HG02763 (cell line): ENCODE data around the gene OR52K1.

ENCODE experiments used
- ATAC-seq: cut with Tn5 transposase; IDR thresholded peaks from one replicate; pipeline ENCODE4 v1.9.1; 2021; ENCODE audit warnings: mild to moderate bottlenecking, moderate library complexity; ENCODE audit not compliant: unreplicated experiment

Gene OR52K1

GRCh38 chr11:4482445-4482844 lies at the start of gene OR52K1:
Gene OR52K1, plus strand, starts transcription at chr11:4482646. Its CDS starts 6,255 bp downstream, at chr11:4488901.
- no peak for ATAC-seq

DNA sequence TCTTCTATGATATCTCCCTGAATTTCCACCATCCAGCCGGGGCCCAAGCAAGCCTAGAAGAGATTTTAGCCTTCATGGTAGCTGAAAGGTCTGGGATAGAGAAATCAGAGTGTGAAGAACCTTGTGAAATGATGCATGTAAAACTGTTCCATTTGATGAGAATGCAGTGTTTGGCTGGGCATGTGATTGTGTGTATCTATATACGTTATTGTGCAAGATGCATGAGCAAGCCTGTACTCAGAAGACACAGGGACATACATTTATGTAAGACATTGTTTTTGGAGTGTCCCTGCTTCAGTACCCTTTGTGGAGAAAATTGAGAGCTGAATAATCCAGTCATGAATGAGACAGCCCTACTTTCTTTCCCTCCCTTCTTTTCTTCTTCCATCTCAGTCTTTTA lies 48.6 kb upstream of the OR52K1 start:
- no peak for ATAC-seq

- no peak for ATAC-seq
Observed at GRCh38 chr11:4436411-4436810, 46.0 kb upstream of the OR52K1 start.

DNA sequence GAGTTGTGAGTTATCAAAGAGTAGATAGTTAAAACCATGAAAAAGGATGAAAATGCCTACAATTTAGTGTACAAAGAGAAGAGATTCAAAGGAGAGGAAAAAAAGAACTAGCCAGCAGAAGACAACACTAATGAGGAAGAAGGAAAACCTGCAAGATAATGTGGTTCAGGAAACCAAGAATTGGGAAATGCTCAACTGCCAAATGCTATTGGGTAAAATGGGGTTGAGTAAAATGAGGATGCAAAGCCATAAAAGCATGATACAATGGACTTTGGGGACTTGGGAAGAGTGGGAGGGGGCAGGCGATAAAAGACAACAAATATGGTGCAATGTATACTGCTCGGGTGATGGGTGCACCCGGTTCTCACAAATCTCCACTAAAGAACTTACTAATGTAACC lies 40.9 kb upstream of the OR52K1 start:
- ATAC-seq: no peak

DNA sequence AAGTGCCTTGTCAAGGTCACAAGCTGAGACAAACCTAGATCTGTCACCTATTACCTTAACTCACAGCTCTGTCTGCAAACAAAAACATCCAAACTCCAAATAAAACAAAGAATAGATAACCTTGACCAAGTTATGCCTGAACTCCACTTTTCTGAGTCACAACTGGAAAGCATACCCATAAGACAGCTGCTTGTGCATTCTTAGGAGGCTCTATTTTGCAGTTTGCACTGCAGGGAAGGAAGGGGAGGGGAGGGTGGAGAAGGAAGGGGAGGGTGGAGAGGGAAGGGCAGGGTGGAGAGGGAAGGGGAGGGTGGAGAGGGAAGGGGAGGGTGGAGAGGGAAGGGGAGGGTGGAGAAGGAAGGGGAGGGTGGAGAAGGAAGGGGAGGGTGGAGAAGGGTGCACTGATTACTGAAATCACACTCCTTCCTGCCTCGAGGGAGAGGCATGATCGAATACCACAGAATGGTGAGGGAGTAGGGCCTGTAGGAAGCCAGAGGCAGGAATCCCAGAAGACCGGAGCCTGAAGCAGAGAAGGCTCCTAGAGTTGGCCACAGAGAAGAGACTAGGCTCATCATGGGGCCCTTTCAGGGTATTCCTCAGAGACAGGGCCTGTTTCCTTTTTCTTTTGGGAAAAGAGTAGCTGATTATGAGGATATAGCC lies 39.1 kb upstream of the OR52K1 start:
- ATAC-seq: no peak

- no peak for ATAC-seq
Observed at GRCh38 chr11:4448995-4449394, 33.5 kb upstream of the OR52K1 start, which contains the start of gene OR52K2. Gene OR52K2, plus strand, starts transcription at chr11:4449295. Its CDS starts 45 bp downstream, at chr11:4449340.

DNA sequence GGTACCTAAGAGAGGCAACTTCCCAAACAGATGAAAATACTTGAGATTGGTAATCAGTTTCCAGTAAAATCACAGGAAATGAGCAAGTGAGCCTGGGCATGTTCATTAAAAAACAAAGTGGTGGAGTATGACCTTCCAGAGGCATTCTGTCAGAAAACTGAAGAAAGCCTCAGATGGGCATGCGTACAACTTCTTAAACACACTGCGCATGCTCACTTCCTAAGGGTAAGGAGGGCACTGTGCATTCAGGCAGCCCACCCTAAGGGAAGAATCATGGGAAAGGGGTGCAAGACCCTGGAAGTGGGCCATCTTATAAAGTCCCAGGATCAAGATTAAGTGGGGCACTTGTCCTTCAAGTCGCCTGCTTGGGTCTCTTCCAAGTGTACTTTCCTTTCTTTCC lies 29.3 kb upstream of the OR52K1 start:
- ATAC-seq: no peak

DNA sequence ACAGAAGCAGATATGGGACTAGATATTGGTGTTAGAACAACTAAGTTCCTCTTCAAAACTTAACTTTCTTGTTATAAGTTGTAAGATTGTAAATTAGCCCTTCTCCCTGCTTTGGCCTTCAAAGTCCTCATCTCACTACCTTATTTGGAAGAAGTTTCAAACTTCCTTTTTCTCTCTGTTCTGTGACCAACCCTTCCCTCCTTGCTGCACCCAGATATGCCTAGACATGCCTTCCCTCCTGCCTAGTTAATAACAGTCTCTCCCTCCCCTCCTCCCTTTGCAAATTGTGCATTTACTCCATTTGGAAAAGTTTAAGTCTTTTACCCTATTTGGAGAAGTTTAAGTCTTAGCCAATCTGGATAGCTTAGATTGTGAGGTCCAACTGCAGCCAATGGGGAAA lies 28.4 kb upstream of the OR52K1 start:
- ATAC-seq: no peak

DNA sequence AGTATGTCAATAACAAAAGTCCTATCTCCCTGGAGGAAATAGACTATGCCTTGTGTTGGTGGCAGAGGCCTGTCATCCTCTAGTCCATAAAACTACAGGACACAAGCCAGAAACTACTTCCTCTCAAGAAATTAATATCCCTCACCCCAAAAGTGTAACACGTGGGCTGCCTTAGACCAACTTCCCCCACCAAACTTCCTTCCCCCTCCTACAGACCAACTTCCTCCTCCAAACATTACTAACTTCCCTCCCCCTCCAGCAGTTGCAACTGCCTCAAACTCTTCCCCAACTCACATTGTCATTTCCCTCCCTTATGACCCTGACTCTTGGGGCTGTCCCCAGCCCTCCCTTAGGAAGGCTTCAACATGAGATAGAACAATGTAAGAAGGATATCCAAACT lies 27.0 kb upstream of the OR52K1 start:
- no peak for ATAC-seq

DNA sequence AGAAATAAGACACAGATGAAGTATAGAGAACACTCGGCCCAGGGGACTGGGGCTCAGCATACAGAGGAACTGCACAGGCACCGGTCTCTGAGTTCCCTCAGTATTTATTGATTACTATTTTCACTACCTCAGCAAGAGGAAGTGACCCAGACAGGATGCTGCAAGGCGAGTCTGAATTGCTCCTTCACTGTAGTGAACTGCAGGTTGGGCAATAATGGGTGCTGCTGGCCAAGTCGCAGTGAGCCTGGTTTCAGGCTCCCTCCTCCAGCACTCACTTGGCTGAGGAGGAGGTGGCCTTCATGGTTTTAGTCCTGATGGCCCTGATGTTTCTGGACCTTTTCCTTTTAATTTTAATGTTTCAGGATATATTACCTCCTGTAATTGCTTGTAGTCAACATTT lies 22.9 kb upstream of the OR52K1 start:
- ATAC-seq: peak; percentile 84

DNA sequence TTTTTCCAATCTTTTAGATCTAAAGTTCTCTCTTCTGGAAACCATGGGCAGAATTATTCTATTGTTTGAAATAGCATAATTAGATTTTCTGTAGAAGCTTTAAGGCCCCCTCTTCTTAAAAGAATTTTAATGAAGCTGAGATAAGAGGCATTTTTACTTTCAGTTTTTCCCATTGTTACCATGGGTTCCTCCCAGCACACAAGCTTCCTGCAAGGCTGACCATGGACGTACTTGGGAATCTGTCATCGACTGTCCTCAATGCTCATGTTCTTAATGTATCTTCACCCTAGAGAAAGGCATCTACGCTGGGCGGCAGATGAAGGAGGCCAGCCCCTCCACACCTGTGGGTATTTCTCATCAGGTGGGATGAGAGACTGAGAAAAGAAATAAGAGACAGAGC lies 22.3 kb upstream of the OR52K1 start:
- no peak for ATAC-seq

DNA sequence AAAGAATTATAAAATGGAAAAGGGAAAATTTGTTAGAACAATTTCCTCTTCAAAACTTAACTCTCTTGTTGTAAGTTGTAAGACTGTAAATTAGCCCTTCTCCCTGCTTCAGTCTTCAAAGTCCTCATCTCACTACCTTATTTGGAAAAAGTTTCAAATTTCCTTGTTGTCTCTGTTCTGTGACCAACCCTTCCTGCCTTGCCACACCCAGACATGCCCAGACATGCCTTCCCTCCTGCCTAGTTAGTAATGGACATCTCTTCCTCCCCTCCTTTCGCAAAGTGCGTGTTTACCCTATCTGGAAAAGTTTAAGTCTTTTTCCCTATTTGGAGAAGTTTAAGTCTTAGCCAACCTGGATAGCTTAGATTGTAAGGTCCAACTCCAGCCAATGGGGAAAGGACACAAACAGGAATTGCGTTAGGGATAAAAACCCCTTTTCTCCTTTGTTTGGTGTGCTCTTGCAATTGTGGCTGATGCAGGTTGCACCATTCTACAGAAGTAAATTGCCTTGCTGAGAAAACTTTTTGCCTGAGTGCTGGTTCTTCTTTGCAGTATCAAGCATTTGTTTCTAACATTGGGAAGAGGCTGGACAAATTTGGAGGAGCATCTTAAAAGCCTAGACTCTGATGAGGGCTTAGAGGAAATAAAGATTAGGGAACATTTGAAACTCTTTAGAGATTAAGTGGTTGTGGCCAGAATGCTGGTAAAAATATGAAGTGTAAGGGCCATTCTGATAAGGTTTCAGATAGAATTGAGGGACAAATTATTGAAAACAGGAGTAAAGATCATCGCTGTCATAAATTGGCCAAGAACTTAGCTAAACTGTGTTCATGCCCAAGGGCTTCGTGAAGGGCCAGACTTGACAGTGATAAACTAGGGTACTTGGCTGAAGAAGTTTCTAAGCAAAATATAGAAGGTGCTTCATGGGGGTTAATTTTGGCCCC lies 18.0 kb upstream of the OR52K1 start:
- ATAC-seq: no peak

- no peak for ATAC-seq
Observed at GRCh38 chr11:4465407-4465806, 17.0 kb upstream of the OR52K1 start.

- ATAC-seq: no peak
Observed at GRCh38 chr11:4466131-4466870, 16.1 kb upstream of the OR52K1 start.

- ATAC-seq: no peak
Observed at GRCh38 chr11:4466871-4467442, 15.5 kb upstream of the OR52K1 start.

GRCh38 chr11:4467811-4468606 lies 14.4 kb upstream of the OR52K1 start:
- ATAC-seq: no peak

DNA sequence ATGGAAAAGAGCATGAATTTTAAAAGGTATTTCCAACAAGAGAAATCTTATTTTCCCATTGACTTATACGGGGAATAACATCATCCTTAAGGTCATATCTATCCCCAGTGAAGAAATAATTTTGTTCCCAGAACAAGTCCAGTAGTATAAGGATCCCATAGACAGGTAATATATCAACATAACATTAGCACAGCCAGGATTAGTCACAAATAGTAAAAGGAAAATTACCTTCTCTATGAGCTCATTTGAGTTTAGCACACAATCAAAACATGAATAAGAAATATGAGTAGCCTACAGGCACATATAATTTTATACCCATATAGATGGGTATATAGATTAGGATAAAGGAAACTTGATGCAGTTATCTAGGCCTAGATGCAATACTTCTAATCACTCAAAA lies 2.8 kb upstream of the OR52K1 start:
- no peak for ATAC-seq

- ATAC-seq: no peak
Observed at GRCh38 chr11:4480577-4481239, 1.7 kb upstream of the OR52K1 start.

GRCh38 chr11:4481240-4481582 lies 1.2 kb upstream of the OR52K1 start:
- no peak for ATAC-seq

DNA sequence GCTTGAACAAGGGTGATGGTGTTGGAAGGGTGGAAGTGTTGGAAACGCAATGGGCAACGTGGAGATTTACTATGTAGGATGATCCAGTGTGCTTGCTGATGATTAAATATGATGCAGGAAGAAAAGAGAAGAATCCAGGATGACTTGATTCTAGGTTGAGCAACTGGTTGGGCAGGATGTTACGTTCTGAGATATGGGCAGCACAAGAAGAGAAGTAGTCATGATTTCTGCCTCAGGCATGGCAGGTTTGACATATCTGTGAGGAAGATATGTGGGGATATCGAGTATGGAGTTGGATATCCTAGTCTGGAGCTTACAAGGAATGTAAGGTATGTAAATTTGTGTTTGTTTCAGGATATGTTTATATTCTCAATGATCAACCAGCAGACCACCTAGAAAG lies 1.9 kb downstream of the OR52K1 start:
- ATAC-seq: no peak
